A549 (cell line): ENCODE data around the gene SLIT3.

Source experiments
- CBX2 ChIP-seq: fragments of 200-600 bp; sonication (generic); IDR thresholded peaks from 2 replicates; pipeline ENCODE4 v1.6.1; 2016; ENCODE audit warnings: low read depth, mild to moderate bottlenecking, borderline replicate concordance
- CEBPB ChIP-seq, 2 experiments: fragments of >200 bp in 1 of 2; sonication (Bioruptor Twin) in 1 of 2; formaldehyde crosslinking in 1 of 2; IDR thresholded peaks; 2 replicates each; pipeline ENCODE4 v1.6.1; 2012 to 2016
- ELK1 ChIP-seq: fragments of 150-350 bp; IDR thresholded peaks from 2 replicates; pipeline ENCODE4 v1.6.1; 2014; ENCODE audit warnings: low read depth, mild to moderate bottlenecking, low read length
- GATA3 ChIP-seq: IDR thresholded peaks from 2 replicates; pipeline ENCODE4 v1.6.1; 2012; ENCODE audit warnings: borderline replicate concordance
- MAX ChIP-seq: IDR thresholded peaks from 2 replicates; pipeline ENCODE4 v1.6.1; 2012
- MYC ChIP-seq: IDR thresholded peaks from 2 replicates; pipeline ENCODE4 v1.6.1; 2012; ENCODE audit warnings: mild to moderate bottlenecking, inconsistent platforms, low read length, improper control_type of control experiment, borderline replicate concordance
- PHF8 ChIP-seq: fragments of 200-600 bp; sonication (generic); IDR thresholded peaks from 2 replicates; pipeline ENCODE4 v1.6.1; 2016; ENCODE audit warnings: low read depth, mild to moderate bottlenecking, antibody characterized with exemption, moderate library complexity, borderline replicate concordance
- POLR2A ChIP-seq: IDR thresholded peaks from 2 replicates; pipeline ENCODE4 v1.6.1; 2012; ENCODE audit warnings: mild to moderate bottlenecking, low read length
- SMC3 ChIP-seq: fragments of >200 bp; sonication (Bioruptor Twin); formaldehyde crosslinking; IDR thresholded peaks from 3 replicates; pipeline ENCODE4 v1.6.1; 2018; ENCODE audit warnings: inconsistent platforms
- ZFP36 ChIP-seq: fragments of 450-650 bp; IDR thresholded peaks from 2 replicates; pipeline ENCODE4 v1.6.1; 2014; ENCODE audit warnings: borderline replicate concordance; ENCODE audit not compliant: partially characterized antibody
- TF ChIP-seq, protein P1 (sequence below): fragments of >200 bp; sonication (Bioruptor Twin); formaldehyde crosslinking; IDR thresholded peaks from 3 replicates; pipeline ENCODE4 v1.5.1; 2016
- TF ChIP-seq, protein P2 (sequence below): fragments of >200 bp; sonication (Bioruptor Twin); formaldehyde crosslinking; IDR thresholded peaks from 3 replicates; pipeline ENCODE4 v1.6.1; 2016

DNA sequence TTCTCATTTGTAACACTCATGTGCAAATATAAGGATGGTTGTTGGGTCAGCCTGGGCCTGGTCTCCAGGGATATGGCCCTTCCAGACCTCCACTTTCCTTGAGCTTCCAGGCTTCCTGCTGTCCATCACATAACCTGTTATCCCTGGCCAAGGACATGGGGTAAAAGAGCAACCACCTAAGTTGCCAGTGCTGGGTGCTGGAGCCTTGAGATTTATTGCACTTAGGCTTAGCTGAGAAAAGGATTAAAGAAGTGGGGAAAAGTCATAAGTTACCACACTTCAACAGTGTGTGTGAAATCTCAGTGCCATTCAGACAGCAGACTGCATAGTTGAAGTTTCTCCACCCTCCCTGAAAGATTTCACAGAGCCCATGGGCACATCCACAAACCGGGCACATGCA, 663.1 kb downstream of the SLIT3 start:
- TF ChIP-seq, protein P1, sequence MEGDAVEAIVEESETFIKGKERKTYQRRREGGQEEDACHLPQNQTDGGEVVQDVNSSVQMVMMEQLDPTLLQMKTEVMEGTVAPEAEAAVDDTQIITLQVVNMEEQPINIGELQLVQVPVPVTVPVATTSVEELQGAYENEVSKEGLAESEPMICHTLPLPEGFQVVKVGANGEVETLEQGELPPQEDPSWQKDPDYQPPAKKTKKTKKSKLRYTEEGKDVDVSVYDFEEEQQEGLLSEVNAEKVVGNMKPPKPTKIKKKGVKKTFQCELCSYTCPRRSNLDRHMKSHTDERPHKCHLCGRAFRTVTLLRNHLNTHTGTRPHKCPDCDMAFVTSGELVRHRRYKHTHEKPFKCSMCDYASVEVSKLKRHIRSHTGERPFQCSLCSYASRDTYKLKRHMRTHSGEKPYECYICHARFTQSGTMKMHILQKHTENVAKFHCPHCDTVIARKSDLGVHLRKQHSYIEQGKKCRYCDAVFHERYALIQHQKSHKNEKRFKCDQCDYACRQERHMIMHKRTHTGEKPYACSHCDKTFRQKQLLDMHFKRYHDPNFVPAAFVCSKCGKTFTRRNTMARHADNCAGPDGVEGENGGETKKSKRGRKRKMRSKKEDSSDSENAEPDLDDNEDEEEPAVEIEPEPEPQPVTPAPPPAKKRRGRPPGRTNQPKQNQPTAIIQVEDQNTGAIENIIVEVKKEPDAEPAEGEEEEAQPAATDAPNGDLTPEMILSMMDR = no peak
- TF ChIP-seq PHF8 (no peak), SMC3 (no peak), POLR2A (no peak), ELK1 (no peak), GATA3 (no peak), MYC (no peak), ZFP36 (no peak), MAX (no peak), CBX2 (no peak), CEBPB (IDR thresholded peaks at IDR 0.05) (no peak)
- TF ChIP-seq, protein P2, sequence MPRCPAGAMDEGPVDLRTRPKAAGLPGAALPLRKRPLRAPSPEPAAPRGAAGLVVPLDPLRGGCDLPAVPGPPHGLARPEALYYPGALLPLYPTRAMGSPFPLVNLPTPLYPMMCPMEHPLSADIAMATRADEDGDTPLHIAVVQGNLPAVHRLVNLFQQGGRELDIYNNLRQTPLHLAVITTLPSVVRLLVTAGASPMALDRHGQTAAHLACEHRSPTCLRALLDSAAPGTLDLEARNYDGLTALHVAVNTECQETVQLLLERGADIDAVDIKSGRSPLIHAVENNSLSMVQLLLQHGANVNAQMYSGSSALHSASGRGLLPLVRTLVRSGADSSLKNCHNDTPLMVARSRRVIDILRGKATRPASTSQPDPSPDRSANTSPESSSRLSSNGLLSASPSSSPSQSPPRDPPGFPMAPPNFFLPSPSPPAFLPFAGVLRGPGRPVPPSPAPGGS = no peak
